NT2/D1 (cell line): ENCODE measurements around the gene GAP43.

Experiments
- SUZ12 ChIP-seq: IDR thresholded peaks from 2 replicates; pipeline ENCODE4 v1.6.1; 2011; ENCODE audit not compliant: insufficient read length, insufficient read depth; ENCODE audit errors: extremely low read depth
- ZNF274 ChIP-seq: IDR thresholded peaks from 2 replicates; pipeline ENCODE4 v1.6.1; 2011; ENCODE audit warnings: mild to moderate bottlenecking, low read depth, low read length

- no peak for TF ChIP-seq ZNF274
- no peak for TF ChIP-seq SUZ12
These were observed 44.4 kb downstream of the GAP43 start for GRCh38 chr3:115667738-115668065.
